ENCODE data around the gene BLNK.
"Not testable (repeated sequence)": the region's sequence is repeated elsewhere in the genome, so short reads cannot be mapped to it uniquely, and the experiment has no call there.

BLNK gene

DNA sequence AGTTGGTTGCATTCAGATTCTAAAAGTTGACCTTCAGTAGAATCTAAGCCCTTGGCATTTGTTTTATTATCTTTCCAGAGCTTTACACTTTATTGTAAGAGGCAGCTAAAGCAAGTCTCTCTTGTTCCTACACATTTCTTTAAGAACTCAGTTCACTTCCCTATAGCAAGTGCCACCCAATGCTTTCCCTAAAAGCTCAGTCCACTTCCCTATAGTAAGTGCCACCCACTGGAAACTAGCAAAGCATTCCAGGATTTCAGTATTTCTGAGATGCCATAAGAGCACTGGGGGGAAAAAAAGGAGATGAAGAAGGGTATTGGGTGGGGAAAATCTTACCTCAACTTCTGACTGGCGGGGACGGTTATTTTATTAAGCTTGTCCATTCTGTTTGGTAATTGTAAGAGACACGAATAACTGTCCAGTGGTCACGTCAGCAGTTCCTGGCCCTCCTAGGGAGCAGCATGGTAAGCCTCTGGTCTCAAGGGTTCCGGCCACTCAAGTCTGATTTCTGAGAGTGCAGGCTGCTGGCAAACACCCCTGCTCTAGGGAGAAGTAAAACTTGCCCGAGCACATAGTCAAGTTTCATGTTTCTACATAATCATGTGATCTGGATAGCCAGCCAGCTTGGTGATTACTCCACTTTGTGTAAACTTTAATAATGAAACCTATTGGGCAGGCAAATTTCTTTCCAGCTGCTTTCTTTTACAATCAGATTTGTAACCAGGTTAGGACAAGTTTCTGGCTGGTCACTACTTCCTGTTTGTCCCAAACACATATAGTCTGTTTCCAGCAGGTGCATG, at the start of gene BLNK:
BLNK (minus strand) TSS at position 554 of the 800 bp plus-strand sequence; CDS start at position 383, 171 bp downstream.
- no peak for DNase-seq (ENCODE audit: low read depth)

DNA sequence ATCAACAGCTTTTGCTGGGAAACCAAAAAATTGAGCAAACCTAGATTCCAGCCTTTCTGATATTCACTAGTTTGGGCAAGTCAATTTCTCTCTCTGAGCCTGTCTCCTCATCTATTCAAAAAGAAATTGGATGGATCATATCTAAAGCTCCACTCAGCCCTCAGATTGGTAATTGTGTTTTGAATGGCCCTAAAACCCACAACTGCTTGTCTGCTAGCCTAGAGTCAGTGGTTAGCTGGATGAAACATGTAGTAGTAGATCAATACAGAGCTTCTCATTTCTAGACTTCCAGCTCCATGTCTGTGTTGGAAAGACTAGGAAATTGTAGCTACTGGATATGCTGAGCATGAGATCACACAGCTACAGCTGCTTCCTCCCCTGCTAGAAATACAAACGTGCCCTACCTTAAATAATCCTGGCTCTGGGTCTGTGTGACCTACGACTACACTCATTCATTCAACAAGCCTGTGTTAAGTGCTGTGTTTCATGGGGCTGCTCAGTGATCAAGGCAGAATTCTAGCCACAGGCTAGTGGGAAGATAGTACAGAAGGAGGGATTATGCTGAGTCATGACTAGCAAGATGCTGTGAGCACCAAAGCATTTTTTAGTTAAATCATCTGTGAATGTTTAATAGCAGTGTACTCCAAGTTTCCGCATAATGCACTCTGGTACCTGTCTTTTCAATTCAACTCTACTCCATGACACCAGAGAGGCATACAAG, 48.5 kb upstream of the BLNK start:
- no peak for DNase-seq (ENCODE audit: low read depth)

DNA sequence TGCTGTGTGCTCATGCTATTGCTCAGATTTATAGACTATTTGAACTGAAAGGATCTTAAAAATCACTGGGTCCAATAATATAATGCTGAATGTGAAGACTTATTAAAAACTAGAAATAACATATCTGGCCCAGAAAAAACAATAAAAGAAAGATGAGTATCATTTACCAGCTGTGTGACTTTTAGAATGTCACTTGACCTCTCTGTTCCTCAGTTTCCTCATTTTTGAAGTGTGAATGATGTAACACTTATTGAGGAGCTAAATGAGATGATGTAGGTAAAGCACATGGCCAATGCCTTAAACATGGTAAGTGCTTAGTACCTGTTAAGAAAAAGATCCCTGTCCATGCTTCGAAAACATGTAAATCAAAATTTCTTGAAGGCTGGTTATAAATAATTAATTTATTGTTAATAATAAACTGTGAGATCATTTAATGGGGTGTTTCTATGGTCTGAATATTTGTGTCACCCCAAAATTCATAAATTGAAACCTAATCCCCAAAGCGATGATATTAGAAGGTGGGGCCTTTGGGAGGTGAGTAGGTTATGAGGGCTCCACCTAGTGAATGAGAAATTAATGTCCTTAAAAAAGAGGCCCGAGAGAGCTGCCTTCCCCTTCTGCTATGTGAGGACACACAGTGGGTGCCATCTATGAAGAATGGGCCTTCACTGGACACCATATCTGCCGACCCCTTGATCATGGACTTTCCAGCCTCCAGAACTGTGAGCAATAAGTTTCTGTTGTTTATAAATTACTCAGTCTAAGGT, 45.9 kb upstream of the BLNK start:
- DNase-seq (ENCODE audit: low read depth) = no peak

DNA sequence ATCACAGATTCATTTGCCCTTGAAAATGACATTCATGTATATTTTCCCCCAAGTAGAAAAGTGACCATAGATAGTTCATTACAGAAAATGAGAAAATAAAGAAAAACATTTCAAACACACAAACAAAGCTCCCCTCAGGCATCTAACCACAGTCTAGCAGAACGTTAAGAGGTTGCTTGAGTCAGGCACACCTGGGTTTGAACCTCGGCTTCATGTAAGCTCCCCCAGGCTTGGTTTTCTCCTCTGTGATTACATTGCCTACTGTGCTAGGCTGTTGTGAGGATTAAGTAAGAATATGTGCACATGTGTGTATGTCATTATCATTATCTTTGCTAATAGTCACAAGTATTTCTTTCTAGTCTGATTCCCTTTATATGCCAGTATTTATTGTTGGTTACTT, 42.0 kb upstream of the BLNK start:
- DNase-seq (ENCODE audit: low read depth) = no peak

DNA sequence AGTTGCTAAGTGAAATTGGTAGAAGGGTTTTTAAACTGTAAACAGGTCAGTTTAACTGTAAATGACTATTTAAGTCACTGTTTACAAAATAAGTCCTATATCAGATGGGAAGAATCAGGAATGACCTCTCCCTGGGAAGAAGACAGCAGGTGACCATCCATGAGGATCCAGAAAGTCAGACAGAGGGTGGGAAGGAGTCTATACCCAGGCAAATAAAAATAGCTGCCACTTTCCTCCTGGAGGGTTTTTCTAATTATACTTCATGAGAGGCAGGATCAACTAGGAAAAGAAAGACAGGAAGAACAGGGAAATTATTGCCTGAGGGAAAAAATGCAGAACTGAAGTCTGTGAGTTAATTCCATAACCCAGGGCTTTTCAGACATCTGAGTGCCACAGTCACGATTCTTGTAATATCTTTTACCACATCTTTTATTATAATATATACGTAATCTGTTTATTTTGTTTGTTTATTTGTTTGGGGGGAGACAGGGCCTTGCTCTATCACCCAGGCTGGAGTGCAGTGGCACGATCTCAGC, 39.9 kb upstream of the BLNK start:
- DNase-seq (ENCODE audit: low read depth) = no peak

DNA sequence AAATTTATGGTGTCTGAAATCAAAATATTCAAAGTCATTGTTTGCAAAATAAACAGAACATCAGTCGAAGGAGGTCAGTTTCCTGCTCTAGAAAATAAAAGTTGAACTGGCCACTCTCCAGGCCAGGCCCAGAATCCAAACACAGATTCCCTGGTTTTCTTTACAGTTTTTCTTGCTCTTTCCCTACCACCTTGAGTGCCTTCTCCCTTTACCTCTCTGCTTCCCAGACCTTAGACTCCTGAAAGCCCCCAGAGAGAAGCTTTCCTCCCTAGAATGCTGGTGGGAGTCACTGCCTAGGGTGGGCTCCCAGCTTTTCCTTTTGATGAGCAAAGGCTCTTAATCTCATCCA, 38.9 kb upstream of the BLNK start:
- no peak for DNase-seq (ENCODE audit: low read depth)

DNA sequence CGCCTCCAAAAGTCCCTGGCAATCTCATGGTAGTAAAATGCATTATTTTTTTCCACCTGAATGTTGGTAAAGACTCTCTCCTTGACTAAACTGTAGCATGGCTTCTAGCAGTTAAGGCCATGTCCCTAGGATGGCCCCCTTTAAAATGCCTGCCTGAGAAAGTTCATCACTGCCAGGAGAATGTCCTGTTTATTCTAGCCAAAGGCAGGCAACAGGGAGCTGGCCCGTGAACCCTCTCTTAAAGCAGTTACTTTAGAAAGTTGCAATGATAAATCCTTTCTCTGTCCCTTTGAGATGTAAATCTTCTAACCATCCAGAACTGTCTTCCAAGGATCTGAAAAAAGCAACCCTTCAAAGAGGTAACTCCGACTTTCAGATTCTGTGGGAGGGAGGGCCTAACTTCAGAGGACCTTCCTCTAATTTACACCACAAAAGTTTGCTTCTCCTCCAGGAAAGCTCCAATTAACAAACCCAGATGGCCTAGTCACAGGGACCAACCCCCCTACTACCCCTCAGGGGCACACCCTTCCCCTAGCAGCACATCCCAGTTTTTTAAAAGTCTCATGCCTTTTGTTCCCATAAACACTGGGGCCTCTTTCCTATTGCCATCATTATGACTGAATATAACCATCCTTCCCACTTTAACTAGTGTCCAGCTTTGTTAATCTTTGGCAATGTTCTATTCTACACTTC, 38.4 kb upstream of the BLNK start:
- no peak for DNase-seq (ENCODE audit: low read depth)

DNA sequence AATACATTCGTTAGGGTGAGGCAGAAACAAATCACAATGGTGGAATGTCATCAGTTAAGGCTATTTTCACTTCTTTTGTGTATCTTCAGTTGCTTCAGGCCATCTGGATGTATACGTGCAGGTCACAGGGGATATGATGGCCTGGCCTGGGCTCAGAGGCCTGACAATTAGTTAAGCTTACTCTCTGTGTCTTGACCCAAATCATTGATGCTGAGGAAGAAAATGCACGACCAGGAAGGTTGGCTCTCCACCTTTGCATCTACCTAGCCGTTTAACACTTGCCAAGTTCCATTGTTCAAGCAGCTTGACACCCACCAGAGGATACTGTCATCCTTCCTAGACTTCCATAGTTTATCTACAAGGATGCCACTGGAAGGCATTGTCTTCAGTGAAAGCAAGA, 37.5 kb upstream of the BLNK start:
- DNase-seq (ENCODE audit: low read depth) = not testable (repeated sequence)

DNA sequence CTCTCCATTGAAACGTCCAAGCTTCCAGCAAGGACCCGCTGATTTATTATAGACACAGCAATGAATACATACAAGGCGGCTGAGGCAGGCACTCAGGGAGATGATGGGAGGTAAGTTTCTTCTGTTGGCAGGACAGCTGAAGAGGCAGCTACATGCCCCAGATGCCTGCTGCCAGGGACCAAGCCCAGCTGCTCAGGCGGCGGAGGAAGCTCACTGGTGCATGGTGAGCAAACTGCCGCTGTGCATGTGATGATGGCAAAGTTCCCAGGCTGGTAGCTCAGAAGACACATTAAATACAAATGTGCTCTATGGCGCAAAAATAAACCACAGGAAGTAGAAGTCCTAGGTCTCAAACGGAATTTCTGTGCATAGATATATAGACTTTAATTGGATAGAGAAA, 35.1 kb upstream of the BLNK start:
- DNase-seq (ENCODE audit: low read depth) = no peak

DNA sequence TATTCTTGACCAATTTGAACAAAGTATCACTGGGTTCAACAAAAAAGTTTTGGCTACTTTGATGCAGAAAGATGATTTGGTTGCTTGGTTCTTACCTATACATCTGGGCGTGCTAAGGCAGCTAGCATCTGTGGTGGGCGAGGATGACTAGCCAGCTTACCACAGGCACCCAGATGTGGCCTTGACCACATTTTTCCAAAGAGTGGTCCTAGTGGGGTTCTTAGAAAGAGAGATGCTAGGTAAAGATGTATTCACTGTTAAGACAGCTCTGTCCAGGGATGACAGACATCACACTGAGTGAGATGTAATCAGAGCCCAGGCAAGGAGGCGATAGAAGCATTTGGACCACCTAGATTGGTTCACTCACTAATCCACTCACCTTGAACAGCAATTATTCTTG, 33.6 kb upstream of the BLNK start:
- no peak for DNase-seq (ENCODE audit: low read depth)

DNA sequence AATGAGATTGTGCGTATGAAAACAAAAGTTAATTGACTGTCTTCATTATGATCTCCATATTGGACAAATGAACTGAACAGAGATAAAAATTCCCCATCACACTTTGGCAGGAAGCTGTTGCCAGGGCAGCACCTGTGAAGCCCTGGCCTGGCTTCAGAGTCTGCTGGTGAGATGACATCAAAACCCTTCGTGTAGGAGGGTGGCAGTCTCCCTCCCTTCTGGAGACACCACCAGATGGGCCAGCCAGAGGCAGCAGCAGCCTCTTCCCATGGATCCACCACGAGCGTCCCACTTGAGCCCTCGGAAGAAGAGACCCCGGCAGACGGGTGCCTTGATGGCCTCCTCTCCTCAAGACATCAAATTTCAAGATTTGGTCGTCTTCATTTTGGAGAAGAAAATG, 32.9 kb upstream of the BLNK start, which contains the start of gene DNTT:
DNTT (plus strand) TSS at position 205 of the 400 bp plus-strand sequence; CDS start at position 269, 64 bp downstream.
- DNase-seq (ENCODE audit: low read depth) = no peak

DNA sequence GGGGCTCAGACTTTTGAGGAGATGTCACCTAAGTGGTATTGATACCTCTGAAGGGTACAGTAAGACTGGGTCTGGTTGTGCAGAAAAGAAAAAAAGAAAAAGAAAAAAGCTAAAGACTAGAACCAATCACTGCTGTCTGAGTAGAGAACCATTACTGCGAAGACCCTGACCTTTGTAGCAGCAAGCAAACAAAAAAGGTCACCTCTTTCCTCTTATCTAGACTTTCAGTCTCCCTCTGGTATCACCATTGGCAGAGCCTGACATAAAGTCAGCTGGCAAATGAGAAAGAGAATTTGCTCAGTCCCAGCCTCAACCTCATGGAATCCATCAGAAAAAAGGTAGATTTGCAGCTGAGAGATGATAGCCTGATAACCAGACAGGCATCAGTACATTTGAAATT, 30.2 kb upstream of the BLNK start:
- DNase-seq (ENCODE audit: low read depth) = no peak

DNA sequence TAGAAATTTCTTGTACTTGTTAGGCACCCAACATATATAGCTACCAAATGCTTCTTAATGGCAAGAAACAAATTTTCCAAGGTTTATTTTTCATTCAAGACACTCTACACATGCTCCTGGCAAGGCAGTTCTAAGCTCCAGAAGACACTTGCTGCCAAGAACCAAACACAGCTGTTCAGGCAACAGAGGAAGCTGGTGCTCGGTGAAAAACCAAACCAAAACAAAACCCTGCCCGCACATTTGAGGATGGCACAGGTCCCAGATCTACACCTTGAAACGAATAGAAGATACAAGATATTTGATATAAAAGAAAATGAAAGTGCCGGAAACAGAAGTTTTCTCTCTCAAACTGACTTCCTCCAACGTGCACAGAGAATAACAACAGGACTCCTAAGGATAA, 28.0 kb upstream of the BLNK start:
- no peak for DNase-seq (ENCODE audit: low read depth)

DNA sequence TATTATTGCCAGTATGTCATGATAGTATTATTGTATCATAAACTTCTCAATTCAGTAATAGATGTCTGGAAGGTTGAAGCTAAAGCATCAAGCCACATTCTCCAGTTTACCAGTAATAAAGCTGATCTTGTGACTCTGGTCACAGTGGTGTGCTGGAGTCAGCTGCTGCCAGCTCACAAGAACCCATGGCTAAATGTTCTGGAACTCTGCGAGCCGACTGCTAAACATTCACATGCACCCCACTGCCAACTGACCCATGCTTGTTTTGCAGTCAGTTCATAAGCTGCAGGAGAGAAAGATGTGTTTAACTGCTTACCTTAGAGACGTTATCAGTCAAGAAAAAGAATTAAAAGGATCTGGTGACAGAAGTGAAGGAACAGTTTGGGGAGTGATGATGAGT, 27.0 kb upstream of the BLNK start:
- no peak for DNase-seq (ENCODE audit: low read depth)

DNA sequence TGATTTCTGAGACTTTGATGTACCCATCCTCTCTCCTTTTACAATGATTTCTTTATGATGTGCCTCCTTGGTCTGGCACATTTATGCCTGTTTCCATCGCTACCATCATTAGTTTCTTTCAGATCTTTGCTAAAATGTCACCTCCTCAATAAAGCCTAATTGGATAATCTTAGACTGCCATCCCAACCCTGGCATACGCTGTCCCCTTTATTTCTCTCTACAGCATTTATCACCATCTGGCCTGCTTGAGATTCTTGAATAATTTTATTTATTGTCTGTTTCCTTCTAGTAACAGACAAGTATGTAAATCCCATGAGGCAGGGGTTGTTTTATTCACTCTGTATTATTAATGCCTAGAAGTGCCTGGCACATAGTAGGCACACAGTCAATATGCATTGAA, 26.1 kb upstream of the BLNK start:
- DNase-seq (ENCODE audit: low read depth) = no peak

DNA sequence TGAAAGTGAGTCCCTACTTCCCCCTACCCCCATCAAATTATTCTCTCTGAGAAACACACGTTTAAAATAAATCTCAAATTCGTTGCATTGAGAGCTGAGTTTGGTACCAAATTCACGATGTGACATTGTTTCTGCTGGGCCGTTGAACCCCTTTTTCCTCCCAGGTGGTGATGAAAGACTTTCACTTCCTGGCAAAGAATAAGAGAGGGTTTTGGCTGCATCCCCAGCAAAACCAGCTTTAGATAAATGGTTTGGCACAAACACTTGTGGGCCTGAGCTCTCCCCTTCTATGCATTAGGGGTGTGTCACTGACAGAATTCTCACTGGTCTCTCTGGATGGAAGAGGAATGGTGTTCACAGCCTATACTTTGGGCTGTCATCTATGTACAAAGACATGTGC, 24.1 kb upstream of the BLNK start:
- DNase-seq (ENCODE audit: low read depth) = no peak

DNA sequence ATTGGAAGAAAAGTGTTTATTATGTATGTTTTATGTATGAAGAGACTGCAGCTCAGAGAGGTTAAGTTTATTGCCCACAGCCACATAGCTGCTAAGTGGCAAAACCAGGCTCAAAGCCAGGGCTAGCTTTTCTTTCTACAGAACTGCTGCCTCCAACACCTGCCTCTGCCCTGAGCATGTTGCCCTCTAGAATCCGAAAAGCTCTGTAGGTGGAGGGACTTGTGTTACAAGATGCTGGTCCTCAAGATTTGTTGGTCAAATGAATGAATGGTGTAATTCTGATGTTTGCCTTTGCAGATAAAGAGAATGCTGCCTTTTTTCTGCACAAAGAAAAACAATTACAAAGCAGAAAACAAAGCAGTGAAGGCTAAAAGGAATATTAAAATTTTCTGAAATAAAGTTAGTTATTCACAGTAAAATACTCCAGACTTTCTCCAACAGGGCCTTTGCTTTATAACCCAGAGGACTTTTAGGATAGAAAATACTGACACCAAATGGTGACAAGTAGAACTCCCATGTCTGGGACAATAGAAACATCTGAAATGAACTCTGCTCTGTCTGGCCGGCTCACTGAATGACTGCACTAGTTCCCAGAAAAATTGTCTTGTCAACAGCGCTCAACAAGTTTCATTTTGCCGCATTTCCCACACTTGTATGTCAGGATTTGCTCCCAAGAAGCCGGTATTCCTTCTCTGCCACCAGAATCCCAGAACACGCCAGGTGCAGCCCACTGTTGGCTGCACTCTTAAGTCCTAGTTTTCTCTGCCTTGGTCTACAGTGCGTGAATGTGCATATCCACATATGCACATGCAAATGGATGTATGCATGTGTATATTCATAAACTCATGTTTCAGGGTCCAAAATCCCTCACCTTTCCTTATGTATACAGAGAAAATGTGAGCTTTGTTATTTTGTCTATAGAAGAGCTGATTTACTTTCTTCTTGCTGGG, 21.9 kb upstream of the BLNK start:
- DNase-seq (ENCODE audit: low read depth) = no peak

DNA sequence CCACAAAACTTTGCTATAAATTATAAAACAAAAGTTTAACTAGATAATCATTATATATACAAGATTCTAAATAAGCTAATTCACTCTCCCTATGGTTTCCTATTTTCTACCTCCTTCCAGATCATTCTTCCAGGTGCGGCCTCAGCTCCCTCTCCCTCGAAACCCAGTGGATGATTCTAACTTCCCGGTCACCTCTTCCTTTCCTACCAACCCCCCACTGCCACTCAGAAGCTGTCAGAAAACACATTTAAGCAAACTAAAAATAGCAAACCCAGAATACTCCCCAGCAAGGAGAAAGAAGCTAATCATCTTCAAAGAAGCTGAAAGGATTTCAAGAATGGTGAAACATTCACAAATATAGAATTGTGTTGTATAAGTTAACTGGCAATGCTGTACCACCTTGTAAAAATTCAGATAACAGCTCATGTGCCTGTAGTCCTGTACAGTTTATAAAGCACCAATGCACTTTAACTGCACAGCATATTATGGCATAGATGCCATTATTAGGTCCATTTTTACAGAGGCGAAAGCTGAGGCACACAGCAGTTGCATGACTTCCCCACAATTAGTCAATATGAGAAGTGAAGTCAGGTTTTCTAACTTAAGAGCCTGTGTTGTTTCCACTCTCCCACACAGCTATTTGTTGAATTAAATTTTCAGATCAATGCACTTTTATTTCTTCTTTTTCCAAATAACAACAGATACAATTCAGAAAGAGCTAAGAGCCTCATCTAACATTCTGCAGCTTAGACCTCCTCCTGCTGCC, 19.2 kb upstream of the BLNK start:
- DNase-seq (ENCODE audit: low read depth) = no peak

DNA sequence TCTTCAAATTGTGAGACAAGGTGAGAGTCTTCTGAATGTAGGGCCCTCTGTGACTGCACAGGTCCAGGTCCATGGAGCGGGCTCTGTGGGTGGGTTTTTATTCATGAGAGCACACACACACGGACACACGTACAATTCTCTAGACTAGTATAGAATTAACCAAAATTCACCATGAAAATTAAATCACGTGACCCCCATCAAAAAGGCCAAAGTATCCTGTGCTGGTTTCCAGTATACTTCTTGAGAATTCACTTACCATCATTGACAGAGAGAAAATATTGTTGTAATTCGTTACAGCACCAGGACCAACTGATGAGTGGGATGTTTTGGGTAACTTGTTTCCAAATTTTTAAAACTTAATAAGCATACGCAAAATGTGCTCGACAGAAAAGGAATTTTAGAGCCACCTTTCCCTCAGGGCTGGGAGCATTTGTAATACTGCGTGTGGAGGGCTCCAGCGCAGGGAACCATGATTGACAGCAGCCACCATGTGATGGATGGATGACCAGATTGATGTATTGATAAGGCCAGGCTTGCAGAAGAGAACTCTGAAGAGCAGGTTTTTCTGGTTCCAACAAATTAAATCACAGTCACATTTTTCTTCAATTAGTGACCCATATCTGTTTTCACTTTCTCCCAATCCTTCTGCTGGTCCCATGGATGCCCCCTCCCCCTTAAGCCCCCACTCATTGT, 18.0 kb upstream of the BLNK start:
- no peak for DNase-seq (ENCODE audit: low read depth)

Measured in stimulated activated CD4-positive, alpha-beta T cell treated with anti-CD3 and anti-CD28 coated beads, Interleukin-2, amount 100 ng/mL, for 4 hours (primary cell).